Effector CD4-positive, alpha-beta T cell (primary cell): Measurements from ENCODE around the gene CST11.

Experiments
- DNase-seq: peaks from one replicate; pipeline ENCODE4 v3.0.0-alpha.2; 2020

Gene CST11

DNA sequence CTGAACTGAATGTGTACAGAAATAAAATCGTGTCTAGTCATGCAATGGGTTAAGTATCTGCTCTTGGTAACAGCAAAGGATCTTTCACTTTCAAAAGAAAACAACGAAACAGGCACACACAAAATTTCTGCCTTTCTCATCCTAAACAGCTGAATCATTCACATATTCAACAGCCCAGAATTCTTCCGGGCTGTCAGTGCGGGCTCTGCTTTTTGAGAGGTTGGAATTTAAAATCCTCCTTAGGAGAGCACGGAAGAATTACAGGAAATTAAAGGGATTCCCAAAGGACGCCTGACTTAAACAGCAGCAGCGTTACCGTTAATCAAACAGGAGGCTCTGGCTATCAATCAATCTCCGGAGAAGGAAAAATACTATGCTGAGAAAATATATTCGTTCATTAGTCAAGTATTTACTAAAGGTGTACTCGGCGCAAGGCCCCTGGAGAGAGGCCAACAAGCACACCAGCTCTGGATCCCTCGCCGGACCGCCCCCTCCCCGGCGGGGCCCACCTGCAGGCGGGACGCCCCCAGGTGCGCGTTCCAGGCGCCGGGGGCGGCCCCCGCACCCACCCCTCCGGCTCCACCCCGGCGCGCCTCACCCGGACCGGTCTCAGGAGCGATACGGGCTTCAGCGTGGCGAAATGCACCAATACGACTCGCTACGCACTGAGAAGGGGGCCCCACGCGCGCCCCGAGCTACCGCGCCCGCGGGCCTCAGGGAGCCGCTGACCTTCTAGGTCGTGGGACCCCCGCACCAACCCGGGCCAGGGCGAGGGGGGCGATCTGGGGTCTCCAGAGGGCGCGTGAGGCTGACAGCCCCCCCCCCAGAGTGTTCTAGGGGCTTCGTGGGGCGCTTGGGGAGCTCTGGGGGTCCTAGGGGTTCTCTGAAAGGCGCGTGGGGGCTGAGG lies 32.4 kb downstream of the CST11 start:
- DNase-seq, result peak; percentile 45

DNA sequence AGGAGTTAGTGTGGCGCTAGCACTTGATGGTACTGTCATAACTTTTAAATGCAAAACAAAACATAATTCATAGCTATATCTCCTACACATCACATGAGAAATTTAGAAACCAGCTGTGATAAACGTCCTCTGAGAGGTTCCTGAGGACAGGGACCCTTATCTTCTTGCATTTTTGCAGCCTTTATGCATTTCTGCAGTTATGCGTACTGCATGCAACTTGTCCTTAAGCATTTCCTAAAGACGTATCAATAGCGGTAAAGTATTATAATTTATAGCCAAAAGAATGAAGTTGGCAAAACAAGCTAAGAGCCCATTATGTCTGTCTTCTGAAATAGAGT lies 33.0 kb downstream of the CST11 start:
- DNase-seq, result no peak

DNA sequence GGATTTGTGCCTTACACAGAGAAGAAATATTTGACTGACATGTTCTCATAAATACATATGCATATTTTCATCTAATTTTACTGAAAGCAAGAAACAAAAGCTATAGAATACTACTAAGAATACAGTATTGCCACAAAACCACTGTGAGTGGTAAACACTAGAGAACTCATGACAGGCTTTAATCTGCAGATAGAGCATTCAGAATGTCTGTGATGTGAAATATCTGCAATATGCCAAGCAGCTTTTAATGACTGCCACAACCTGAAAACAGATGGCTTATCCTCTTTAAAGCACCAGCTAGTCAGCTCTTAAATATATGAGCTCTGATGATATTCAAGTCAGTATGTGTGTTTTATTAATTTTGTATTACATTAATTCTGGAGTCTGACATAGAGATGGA lies 34.8 kb downstream of the CST11 start:
- no peak for DNase-seq

DNA sequence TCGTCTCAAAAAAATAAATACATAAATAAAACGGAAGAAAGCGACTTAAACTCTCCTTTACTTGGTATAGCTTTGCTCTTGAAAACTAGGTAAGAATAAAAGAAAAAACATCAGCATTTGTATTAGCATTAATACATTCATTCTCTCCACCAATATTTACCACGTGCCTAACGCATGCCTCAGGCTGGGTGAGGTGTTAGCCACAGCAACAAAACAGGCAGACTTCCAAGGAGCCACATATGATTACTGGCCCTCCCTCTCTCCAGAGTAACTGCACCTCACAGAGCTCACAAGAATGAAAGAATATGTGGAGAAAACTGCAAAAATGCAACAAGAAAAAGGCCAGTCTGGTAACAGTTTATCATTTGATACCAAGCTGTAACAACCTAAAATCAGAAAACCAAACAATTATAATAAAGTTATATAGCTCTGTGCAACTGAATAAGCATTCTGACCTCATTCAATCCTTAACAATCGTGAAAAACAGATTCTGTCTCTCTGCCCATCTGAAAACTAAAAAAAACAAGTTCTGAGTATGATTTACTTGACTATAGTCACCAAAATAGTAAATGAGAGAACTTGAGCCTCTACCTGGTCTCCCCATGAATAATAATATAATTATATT lies 36.6 kb downstream of the CST11 start:
- DNase-seq, result no peak

DNA sequence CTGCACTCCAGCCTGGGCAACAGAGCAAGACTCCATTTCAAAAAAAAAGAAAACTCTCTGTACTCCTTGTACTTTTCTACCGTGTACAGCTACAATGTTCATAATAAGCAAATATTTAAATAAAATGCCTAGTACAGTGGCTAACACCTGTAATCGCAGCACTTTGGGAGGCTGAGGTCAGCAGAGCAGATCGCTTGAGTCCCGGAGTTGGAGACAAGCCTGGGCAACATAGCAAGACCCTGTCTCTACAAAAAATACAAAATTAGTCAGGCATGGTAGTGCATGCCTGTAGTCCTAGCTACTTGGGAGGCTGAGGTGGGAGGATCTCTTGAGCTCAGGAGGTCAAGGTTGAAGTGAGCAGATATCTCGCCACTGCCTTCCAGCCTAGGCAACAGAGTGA lies 37.1 kb downstream of the CST11 start:
- no peak for DNase-seq

DNA sequence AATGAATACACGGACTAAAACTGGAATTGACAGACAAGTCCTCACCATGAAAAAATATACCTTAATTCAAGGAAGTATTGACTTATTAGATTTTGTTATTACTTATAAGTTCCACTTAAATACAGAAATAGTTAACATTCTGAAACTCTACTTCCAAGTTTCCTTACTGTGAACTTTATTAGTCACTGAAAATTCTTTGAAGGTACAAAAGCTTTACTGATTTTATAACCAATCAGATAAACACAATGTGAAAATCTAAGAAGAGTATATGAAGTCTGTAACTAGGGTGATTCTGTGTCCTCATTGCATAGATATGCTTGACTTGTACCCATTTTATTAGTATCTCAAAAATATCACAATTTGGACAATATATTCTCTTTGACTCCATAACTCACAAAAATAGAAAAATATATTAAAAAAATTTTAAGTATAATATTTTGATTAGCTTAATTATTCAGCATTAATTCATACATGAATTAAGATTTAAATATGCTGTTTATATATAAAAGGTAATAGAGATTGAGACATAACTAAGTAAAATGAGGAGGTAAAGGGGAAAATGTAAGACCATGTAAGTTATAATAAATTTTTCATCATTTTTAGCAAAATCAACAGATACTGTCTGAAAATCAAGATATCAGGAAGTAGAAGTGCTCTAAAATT lies 38.0 kb downstream of the CST11 start:
- no peak for DNase-seq

DNA sequence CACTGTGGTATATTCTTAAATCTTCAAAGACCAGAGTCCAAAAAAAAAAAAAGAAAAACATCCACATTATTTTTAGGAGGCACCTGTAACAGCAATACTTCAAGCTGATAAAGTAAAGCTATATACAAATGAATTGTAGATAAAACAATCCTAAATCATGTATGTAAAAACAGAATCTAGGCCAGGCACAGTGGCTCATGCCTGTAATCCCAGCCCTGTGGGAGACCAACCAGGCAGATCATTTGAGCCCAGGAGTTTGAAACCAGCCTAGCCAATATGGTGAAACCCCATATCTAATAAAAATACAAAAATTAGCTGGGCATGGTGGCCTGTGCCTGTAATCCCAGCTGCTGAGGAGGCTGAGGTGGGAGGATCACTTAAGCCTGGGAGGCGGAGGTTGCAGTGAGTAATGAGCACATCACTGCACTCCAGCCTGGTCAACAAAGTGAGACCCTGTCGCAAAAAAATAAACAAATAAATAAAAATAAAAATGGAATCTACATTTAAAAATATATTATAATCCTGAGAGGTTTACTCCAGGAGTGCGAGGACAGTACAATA lies 38.7 kb downstream of the CST11 start:
- DNase-seq, result no peak

DNA sequence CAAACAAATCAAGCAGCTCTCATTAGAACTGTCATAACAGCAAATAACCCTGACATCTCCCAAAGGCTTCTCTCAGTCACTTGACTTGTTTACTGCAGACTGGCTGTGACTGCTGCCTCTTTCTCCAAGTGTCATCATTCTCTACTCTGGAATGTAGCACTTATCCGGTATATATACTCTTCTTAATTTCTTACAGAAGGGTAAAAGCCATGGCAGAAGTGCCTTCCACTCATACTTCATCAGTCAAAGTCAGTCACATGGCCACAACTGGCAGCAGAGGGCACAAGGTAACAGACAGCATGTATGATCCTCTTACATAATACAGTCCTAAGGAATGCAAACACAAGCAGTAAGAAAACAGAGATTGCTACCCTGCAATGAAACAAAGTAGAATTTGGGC lies 40.6 kb downstream of the CST11 start:
- no peak for DNase-seq

DNA sequence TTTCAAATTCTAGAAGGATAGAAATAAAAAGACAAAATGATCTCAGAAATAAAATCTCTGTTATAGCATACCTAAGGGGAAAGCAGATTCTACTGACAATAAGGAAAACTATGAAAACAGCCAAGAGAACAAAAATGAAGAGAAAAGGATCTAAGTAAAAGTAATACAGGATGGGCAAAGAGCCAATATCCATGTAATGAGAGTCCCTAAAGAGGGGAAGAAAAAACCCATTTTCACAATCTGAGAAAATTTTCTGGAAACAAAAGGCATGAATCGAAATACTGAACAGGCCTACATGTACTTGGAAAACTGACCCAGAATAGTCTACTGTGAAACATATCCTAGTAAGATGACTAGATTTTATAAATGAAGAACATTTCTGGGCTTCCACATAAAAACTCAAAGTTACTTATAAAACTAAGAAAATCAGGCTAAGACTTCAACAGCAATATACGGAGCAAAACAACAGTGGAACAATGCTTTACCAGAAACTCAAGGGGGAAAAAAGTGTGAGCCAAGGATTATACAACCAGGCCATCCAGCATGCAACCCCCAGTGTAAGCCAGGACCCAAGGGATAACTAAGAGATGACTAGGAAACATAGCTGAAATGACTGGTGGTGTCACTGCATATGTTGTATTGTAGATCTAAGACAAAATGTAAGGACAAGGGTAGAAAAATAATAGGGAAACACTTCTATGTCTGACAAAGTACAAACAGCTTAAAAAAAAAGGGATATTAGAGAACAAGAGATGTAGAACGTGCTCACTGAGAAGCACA lies 41.6 kb downstream of the CST11 start:
- no peak for DNase-seq

DNA sequence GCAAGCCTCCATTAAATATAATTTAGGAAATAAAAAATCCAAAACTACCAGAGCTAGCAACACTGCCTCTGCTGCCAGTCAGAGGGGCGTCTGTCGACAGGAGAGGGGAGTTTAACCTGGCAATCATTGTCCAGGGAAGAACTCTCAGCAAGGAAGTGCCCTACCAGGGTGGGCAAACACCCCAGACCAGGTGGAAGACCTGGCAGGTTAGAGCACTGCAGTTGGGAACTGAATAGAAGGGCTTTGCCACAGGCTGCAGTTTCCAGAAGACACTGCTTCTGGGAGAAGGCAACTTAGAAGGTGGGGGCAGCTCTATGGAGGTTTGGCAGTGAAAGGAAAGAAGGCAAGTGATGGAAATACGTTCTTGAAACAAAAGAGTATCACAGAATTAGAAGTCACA lies 42.9 kb downstream of the CST11 start:
- no peak for DNase-seq

DNA sequence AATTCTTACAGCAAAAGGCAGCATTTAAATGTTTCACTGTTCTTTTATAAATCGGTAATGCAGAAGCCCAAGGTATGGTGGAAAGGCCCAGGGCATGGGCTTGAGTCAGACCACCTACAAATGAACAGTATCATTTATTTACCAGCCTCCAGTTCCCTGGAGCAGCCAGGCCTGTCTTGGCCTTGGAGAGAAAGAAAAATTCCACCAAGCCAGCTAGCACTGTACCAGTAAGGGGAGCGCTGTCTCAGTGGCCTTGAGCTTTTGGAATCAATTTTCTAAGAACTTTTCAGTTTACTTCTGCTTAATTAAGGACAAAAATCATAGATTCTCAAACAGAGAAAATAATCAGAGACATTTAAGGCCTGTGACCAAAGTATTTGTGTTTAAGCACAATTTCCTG lies 43.7 kb downstream of the CST11 start:
- DNase-seq, result no peak

DNA sequence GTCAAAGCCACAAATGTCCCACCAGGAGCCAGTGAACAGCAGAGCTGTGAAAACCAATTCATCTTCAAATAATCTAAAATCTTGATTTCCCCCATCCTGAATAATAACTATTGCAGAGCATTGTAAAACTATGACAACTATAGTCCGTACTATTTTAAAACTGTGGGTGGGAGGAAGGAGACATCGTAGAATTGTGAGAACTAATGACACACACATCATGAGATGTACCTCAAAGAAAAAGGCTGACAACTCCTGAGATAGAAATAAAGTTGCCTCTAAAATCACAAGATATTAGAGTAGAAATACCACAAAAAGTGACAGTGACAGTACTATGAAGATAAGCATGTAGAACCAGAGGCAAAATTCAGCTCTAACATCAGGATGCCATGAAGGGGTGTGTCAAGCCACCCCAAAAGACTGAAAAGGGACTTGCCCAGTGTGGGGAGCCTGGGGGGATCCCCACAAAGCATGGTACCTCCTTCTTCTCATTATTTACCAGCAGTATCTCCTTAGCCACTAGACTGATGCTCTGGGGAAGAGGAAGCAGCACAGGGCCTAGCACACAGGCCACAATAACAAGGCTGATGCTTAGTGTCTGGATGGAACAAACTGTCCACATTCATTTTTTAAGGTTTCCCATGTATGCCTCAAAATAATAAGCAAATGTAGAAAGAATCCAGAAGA lies 44.8 kb downstream of the CST11 start:
- no peak for DNase-seq

DNA sequence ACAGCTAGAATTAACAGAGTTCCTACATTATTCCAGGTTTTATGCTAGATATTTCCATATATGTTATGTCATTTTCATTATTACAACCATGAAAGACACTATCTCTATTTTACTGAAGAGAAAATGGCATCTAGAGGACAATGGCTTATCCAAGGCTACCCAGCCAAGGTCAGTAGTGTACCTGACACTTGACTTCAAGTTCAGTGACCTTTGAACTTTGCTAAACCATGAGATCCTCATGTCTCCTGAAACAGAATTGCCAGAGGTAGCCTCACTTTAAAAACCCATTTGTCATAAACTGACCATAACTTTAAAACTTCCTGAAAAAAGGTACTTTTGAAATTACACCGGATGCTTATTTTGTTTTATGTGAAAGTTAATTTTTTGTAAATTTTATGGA lies 45.8 kb downstream of the CST11 start:
- no peak for DNase-seq

DNA sequence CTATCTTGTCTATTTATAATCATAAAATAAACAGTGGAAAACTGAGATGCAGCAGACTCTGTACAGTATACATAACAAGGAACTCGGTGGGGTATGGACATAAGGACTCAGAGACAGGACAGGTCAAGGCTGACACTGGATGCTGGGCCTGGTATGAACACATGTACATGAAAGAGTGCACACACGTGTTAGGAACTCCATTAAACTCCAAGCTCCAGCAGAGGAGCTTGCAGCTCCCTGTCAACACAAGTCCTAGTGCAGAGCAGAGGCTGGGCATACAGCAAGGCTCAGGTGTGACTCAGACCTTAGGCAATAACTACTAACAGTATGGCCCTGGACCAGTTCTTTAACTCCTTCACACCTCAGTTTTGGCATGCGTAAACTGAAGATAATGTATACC lies 48.5 kb downstream of the CST11 start:
- DNase-seq, result no peak

DNA sequence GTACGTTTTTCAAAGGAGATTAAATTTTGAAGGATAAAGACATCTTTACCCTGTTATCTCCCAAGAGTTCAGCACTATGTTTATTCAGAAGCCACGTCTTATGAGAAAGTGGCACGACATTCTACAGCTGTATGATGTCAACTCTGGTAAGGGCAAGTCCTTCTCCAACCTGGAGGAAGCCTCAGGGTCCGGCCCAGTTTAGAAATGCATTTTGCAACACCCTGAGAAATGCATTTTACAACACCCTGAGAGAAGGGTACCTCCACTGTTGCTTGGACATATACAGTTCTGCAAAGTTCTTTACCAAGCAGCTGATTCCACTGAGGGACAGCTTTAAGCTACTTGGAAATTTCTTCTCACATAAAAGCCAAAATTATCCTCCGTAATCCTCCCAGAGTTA lies 48.9 kb downstream of the CST11 start:
- DNase-seq, result no peak

DNA sequence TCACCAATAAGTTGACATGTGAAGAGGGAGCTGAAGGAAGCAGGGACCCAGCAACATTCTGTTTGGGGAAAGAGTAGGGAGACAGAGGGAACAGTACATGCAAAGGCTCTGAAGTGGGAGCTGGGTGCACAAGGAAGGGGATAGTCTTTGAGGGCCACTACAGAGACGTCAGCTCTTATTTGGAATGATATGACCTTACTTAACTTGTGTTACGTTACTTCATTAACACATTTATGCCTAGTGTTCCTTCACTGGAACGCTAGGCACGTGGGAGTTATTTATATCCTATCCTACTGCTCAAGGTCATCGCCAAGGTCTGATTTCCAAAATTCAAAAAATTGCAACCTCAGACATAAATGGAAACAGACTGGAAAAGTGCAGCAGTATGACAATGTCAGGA lies 51.6 kb downstream of the CST11 start:
- DNase-seq, result no peak
